HG02798 (cell line): ENCODE results near the gene TTC33.
A peak's percentile ranks its signal among the peaks of the same experiment; 100 is the strongest.
"Not testable (repeated sequence)": the region's sequence is repeated elsewhere in the genome, so short reads cannot be mapped to it uniquely, and the experiment has no call there.

Experiments
- ATAC-seq: cut with Tn5 transposase; IDR thresholded peaks from one replicate; pipeline ENCODE4 v1.9.1; 2021; ENCODE audit warnings: mild to moderate bottlenecking; ENCODE audit not compliant: unreplicated experiment, poor library complexity

Gene TTC33

DNA sequence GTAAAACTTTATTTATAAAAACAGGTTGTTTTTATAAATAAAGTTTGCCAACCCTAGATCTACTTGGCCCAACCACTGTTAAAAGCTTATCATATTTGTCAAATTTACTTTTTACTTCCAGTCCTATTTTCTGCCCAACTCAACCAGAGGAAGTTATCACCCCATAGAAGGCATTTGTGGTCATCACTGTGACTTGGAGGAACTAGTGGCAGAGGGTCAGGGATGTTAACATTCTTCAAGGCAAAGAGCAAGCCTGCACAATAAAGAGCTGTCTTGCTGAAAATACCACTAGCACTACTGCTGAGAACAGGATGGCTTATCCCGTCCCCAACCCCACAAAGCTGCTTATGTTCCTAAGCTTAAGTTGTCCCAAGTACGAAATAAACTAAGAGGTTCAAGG lies 22.3 kb downstream of the TTC33 start:
- ATAC-seq = no peak

DNA sequence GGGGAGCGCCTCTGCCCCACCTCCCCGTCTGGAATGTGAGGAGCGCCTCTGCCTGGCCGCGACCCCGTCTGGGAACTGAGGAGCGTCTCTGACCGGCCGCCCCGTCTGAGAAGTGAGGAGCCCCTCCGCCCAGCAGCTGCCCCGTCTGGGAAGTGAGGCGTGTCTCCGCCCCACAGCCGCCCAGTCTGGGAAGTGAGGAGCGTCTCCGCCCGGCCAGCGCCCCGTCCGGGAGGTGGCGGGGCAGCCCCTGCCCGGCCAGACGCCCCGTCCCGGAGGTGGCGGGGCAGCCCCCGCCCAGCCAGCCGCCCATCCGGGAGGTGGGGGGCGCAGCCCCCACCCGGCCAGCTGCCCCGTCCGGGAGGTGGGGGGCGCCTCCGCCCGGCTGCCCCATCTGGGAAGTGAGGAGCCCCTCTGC lies 33.3 kb downstream of the TTC33 start:
- not testable (repeated sequence) for ATAC-seq

DNA sequence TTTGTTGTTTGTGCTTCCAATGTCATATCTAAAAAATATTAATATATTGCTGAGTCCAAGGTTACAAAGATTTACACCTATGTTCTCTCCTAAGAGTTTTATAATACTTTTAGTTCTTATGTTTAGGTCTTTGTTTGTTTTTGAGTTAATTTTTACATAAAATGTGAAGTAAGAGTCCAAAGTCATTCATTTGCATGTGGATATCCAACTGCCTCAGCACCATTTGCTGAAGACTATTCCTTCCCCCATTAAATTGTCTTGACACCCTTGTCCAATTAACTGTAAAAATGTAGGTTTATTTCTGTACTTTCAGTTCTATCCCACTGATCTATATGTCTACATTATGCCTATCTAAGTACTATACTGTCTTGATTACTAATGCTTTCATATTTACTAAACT lies 35.7 kb downstream of the TTC33 start:
- ATAC-seq = no peak

DNA sequence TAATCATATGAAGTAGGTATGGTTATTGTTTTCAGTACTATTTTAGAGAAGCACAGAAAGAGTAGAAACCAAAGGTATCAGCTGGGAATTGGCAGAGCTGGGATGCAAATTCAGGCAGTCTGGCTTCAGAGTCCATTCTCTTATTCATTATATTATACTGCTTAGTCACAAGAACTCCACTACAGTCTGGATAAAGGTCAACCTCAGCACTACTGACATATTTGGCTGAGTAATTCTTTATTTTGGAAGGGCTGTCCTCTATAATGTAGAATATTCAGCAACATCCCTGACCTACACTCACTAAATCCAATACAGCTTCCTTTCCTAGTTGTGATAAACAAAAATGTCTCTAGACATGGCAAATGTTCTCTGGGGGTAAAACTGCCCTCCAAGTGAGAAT lies 38.5 kb downstream of the TTC33 start:
- no peak for ATAC-seq

DNA sequence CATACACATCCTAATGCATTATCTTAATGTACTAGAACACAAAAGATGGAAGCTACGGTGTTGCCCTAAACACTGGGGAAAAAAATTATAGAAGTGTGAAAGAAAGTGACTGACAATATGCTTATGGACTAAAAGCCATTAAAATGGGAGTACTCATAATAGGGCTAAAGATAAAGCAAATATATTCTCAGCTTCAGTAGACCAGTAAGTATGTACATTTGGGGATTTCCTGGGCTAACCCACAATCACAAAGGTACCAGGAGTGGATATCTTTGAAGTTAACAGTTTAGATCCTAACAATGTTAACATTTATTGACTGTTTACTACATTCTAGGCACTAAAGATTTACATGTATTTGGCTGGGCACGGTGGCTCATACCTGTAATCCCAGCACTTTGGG lies 39.2 kb downstream of the TTC33 start:
- ATAC-seq = no peak

DNA sequence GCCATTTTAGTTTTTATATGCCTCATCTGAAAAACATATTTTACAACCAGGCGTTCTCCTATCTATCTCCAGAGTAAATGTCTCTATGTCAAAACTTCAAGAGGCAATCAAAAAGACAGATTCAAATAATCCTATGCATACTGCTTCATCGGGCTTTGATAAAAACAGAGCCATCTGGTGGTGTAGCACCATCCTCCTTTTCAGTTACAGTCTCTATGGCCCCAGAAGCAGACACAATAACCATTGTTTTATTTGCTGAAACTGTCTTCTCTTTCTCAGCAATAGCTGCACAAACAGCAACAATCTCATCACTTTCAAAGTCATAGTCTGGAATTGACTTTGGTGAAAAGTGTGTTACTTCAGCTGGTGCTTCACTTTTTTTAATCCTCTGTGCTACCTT lies 39.8 kb downstream of the TTC33 start:
- no peak for ATAC-seq

DNA sequence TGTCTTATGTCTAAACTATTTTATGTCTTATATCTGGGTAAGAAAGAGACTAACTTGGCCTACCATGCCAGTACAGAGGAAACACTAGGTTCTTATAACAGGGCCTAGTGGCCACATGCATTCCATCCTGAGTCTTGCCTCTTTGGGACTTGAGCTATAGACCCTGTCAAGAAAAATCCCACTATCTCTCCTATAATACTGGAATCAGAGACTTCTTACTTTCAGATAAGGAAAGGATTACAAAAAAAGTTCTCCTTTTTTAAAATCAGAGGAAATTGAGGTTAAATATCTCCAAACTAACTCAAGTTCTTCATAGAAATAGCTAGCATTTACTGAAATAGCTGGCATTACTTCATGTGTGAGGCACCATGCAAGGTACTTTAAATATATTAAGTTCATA lies 41.8 kb downstream of the TTC33 start:
- no peak for ATAC-seq

DNA sequence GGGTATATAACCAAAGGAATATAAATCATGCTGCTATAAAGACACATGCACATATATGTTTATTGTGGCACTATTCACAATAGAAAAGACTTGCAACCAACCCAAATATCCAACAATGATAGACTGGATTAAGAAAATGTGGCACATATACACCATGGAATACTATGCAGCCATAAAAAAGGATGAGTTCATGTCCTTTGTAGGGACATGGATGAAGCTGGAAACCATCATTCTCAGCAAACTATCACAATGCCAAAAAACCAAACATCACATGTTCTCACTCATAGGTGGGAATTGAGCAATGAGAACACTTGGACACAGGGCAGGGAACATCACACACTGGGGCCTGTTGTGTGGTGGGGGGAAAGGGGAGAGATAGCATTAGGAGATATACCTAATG lies 45.2 kb downstream of the TTC33 start:
- not testable (repeated sequence) for ATAC-seq

DNA sequence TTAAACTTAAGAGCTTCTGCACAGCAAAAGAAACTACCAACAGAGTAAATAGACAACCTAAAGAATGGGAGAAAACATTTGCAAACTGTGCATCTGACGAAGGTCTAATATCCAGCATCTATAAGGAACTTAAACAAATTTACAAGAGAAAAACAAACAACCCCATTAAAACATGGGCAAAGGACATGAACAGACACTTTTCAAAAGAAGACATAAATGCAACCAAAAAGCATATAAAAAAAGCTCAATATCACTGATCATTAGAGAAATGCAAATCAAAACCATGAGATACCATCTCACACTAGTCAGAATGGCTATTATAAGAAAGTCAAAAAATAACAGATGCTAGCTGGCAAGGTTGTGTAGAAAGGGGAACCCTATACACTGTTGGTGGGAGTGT lies 50.3 kb downstream of the TTC33 start:
- not testable (repeated sequence) for ATAC-seq

DNA sequence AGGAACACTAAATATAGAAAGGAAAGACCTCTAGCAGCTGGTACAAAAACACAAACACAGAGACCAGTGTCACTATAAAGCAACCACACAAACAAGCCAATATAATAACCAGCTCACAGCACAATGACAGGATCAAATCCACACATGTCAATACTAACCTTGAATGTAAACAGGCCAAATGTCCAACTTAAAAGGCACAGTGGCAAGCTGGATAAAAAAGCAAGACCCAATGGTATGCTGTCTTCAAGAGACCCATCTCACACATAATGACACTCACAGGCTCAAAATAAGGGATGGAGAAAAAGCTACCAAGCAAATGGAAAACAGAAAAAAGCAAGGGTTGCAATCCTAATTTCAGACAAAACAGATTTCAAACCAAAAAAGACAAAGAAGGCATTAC lies 53.7 kb downstream of the TTC33 start:
- not testable (repeated sequence) for ATAC-seq

DNA sequence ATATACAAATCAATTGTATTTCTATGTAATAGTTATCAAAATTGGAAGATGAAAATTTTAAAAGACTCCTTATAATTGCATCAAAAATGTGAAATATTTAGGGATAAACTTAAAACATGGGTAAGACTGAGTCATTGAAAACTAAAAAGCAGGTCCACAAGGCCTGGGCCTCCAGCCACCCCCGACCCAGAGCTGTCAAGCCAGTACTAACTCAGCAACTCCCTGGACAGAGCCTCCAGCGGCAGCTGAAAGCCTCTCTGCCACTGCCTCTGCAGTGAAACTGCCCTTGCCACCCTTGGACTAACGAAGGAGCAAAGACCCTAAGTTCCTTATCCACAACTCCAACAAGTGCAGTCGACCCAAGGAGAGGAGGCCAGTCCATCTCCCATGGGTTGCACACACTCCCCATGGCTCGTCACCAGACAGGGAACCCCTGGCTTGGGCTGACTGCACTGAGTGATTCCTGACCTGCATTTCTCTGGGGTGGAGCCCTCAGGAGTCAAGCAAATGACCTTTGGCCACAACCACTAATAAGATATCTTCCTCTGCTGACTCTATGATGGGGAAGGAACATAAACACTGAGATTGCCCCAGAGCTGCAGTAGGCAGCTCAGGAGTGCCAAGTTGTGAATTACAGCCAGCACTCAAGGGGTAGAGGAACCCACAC lies 55.5 kb downstream of the TTC33 start:
- no peak for ATAC-seq

DNA sequence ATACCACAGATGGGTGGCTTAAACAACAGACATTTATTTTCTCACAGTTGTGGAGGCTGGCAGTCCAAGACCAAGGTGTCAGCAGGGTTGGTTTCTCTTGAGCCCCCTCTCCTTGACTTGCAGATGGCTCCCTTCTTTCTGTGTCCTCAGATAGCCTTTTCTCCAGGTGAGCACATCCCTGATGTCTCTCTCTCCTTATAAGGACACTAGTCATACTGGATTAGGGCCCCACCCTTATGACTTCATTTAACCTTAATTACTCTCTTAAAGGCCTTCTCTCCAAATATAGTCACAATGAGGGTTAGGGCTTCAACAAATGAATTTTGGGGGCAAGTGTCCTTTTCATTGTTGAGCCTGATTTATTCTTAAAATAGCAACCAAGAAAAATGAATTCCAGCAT lies 61.3 kb downstream of the TTC33 start:
- ATAC-seq = no peak

DNA sequence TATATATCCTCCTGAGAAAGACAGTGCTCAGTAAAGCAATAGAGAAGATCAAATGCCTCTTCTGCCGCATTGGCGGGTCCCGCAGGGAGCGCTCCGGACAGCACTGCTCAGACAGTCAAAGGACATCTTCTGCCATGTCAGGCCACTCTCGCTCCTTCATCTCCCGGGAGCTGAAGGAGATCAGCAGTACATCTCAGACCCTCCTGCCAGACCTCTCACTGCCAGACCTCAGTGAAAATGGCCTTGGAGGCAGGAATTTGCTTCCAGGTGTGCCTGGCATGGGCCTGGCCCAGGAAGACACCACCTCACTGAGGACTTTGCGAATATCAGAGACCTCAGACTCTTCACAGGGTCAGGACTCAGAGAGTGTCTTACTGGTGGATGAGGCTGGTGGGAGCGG lies 63.9 kb downstream of the TTC33 start:
- ATAC-seq = no peak

DNA sequence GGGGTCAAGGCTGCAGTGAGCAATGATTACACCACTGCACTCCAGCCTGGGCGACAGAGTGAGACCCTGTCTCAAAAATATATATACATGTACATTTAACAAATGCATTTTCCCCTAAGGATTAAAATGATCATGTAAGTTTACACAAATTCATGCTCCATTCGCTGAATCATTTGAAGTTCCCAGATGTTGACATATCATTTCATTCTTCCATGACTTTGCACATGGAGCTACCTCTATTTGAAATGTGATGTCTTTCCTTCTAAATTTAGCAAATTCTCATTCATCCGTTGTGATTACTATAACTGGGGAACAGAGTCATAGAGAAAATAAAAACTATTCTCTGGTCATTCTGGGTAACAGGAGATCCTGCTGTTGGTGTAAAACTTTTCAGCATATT lies 65.5 kb downstream of the TTC33 start:
- ATAC-seq = no peak

DNA sequence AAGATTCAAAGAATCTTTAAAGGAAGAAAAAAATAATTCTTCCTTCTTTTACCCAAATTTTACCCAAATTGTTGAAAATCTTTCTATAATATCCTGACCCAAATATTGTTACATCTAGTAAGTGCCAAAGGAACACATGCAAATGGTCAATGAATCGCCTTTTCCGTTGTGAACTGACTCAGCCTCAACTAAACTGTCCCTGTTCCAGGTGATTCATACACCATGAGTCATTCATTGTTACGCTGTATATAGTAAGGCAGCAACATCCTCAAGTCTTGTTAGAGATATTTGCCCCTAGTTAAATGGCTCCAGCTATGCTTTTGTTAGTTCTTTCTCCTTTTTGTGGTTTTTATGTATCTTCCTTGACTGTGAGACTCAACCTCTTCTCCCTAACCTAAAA lies 66.3 kb downstream of the TTC33 start:
- peak; percentile 45 for ATAC-seq

DNA sequence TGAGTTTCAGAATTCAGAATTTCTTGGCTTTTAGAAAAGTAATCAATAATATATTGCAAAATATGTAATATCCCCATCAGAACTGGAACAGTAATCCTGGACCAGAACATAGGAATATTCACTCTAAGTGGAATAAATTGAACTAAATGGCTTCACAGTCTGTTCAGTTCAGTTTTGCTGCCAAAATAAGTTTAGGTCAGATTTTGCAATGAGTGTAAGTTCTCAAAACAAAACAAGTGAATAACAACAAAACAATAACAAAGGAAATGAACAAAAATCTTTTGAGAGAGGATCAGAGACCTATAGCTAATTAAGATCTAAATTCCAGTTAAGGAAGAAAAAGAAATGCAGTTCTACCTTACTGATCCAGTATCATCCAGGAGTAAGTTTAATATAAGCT lies 66.8 kb downstream of the TTC33 start:
- ATAC-seq = no peak

DNA sequence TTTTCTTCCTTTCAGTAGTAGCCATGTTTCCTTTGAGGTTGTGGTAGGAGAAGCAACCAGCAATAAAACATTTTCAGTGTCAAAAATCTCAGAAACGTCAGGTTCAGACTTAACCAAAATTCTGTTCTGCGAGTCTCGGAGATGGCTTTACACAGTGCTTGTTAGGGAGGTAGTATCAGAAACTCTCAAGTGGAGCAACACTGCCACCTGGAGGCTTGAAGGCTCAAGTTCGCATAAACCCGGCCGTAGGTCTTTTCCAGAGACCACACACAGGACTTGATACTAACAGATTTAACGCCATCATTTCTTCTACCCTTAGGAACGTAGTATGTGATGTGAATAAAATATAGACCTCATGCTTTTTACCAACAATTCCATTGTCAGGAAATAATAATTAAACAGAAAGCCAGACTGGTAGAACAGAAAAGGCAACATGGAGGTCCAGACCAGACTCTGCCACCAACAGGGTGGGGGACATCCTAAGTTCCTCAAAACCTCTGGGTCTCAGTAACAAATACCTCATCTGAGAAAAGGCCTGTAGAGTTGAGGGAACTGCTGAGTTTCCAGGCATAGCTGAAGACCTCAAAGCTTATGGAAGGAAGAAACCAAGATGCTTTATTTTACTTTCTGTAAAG lies 67.5 kb downstream of the TTC33 start:
- ATAC-seq = peak; percentile 92

DNA sequence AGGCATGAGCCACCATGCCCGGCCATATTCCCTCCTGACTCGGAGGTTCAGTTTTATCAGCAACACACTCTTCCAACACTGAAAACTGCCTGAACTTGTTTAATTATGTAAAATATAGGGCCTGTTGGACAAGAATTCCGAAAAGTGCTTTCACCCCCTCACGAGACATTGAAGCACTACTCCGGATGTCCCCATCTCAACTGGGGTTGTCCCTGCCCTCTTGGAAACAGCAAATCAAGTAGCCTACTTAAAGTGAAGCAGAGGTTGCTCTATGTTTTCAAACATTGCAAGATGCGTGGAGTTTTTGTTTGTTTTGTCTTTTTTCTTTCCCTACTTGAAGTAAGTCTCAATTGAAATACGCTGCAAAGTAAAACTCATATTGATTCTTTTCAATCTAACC lies 68.4 kb downstream of the TTC33 start:
- ATAC-seq = no peak

DNA sequence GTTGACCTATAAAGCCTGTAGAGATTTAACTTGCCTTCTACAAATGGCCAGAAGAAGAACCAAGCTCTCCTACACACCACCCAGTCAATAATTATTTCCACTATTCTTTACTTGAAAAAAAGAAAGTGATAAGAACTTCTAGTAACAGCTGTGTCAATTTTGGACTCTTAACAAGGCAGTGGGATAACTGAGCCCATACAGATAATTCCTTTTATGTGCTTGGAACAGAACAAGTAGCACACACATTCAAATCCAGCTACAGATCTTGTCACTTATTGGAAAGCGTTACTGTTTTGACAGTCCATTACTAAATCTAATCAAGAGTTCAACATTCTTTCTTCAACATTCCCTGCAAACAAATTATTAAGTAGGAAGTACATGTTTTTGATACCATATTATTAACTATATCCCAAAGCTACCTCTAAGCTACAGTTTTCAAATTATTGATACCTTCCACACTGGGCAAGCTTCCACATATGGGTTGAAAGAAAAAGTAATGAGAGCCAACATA lies 69.7 kb downstream of the TTC33 start:
- ATAC-seq = no peak

DNA sequence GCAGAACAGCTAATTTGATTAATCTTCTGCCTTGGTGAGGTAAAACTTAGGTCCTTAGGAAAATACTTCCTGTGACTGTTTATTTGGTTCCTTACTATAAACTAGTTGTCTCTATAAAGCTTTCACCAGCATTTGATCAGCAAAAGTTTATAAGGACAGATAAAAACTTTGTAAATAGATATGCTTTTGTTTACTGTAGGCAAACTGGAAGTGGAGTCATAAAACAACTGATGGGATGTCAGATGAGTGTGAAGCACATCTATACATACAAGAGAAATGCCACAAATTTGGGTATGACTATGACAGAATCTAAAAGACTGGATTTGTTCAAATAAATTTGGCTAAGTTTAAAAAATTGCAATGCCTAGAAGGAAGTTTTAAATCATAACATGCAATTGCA lies 70.6 kb downstream of the TTC33 start:
- no peak for ATAC-seq

DNA sequence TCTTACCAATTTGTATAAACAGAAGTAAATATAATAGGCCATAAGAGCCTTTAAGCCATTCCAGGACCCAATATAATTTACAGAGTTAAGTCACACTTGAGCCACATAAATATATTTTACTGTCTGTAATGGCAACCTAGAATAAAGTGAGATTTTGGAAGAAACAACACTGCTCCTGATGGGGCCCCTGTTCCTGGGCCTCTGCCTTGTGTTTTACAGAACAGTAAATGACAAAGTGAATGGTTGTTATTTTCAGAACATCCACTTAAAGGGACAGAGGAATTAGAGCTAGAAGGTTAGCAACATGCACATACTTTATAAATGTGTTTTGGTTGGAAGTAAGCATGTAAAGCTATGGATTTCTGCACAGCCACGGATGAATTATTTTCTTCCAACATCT lies 72.5 kb downstream of the TTC33 start:
- ATAC-seq = no peak
